G401.6 (cell line): ENCODE results near the gene PDF.
A peak's percentile ranks its signal among the peaks of the same experiment; 100 is the strongest.
"Not testable (repeated sequence)": the region's sequence is repeated elsewhere in the genome, so short reads cannot be mapped to it uniquely, and the experiment has no call there.

ENCODE experiments used
- FAIRE-seq: peaks from 2 replicates; lab custom pipeline; 2012; peaks lifted over from hg19 to GRCh38; lab: Jason Lieb, UNC

Gene PDF, protein sequence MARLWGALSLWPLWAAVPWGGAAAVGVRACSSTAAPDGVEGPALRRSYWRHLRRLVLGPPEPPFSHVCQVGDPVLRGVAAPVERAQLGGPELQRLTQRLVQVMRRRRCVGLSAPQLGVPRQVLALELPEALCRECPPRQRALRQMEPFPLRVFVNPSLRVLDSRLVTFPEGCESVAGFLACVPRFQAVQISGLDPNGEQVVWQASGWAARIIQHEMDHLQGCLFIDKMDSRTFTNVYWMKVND

DNA sequence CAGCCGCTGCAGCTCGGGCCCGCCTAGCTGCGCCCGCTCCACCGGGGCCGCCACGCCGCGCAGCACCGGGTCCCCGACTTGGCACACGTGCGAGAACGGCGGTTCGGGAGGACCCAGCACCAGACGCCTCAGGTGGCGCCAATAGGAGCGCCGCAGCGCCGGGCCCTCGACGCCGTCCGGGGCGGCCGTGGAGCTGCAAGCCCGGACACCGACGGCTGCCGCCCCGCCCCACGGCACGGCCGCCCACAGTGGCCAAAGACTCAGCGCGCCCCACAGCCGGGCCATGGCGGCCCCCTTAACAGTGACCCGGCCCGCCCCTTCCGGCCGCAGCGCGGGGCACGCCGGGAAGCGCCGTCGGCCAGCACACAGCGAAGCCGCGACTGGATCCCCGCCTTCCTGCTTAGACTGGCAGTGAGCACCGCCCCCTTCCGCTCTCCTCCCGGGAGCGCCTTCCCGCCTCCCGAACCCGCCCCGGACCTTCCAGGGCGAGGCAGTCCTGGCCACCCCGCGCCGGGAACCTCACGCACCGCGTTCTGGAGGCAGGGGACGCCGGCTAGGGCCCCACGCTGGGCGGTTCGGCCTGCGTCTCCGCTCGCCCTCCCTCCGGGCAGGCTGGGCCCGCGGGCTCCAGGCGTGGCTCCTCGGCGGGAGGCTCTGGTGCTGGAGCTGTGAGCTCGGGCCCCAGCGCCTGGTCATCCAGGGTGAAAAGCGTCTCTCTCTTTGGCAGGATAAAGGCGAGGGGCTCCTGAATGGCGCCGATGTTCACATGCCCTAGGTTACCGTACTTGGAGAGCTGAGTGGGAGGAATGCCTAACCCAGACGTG lies at the start of gene PDF:
Gene PDF, minus strand, starts transcription at position 303 of the 824 bp plus-strand sequence. Its CDS starts 18 bp downstream, at position 285.
- FAIRE-seq: peak; percentile 60

DNA sequence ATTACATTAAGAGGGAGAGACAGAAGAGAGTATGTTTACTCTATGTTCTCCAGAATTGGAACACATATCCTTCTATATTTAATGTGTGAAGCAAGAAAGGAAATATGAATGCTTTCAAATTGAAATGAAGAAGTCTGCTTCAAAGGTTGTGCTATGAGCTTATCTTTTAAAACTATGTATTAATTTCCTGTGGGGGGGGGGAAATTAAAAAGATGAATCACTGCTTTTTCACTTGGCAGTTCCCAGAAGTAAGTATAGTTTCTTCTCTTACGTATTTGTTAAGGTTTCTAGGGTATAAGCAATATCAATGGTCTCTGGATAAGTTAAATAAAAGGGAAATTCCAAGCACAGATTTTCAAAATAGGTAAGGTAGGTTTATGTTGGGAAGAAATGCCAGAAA lies 48.4 kb upstream of the PDF start:
- FAIRE-seq: no peak

DNA sequence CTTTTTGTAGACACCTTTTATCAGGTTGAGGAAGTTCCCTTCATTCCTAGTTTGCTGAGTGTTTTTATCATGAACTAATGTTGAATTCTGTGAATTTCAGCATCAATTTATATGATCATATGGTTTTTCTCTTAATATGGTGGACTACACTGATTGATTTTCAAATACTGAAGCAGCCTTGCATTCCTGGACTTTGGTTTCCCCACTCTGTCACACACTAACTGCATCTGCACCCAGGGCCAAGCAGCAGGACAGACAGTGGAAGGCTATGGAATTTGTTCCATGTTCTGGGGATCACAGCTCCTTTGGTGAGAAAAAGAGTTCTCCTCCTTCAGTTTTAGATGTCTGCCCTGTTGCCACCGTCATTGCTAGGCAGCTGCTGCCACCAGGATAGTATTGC lies 47.6 kb upstream of the PDF start:
- FAIRE-seq: no peak

DNA sequence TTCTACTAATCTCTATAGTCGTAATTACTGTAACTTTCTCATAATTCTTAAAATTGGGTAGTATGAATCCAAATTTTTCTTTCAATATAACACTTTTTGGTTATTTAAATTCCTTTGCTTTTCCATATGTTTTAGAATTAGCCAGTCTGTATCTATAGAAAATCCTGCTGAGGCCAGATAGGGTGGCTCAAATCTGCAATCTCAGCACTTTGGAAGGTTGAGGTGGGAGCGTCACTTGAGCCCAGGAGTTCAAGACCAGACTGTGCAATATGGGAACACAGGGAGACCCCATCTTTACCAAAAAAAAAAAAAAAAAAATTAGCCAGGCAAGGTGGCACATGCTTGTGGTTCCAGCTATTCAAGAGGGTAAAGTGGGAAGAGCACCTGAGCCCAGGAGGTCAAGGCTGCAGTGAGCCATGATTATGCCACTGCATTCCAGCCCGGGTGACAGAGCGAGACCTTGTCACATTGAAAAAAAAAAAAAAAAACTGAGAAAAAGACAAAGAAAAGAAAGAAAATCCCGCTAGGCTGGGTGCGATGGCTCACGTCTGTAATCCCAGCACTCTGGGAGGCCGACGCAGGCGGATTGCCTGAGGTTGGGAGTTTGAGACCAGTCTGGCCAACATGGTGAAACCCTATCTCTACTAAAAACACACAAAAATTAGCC lies 46.1 kb upstream of the PDF start:
- FAIRE-seq: no peak

DNA sequence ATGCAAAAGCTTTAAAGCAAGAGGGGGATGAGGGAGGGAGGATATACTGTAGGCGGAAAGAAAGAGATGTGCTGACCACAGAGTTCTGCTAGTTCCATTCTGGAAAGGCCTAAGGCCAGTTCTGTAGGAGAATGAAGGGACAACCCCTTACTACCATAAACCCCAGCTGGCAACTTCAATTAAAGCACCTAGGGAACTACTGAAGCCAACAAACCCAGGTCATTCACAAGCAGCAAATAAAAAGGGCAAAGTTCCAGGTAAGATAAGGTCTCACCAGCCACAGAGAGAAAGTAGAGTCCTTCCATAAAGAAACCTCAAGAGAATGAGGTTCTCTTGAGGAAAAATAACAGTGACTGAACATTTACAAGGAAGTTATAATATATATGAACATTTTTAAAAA lies 42.6 kb upstream of the PDF start:
- FAIRE-seq: no peak

DNA sequence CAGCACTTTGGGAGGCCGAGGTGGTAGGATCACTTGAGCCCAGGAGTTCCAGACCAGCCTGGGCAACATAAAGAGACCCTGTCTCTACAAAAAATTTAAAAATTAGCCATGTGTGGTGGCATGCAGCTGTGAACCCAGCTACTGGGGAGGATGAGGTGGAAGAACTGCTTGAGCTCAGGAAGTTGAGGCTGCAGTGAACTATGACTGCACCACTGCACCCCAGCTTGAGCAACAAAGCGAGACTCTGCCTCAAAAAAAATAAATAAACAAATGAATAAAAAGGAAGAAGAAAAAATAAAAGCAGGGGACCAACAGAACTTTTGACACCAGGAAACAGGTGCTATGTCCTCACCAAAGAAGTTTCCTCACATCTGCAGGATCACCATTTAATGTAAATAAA lies 41.2 kb upstream of the PDF start:
- FAIRE-seq: no peak

DNA sequence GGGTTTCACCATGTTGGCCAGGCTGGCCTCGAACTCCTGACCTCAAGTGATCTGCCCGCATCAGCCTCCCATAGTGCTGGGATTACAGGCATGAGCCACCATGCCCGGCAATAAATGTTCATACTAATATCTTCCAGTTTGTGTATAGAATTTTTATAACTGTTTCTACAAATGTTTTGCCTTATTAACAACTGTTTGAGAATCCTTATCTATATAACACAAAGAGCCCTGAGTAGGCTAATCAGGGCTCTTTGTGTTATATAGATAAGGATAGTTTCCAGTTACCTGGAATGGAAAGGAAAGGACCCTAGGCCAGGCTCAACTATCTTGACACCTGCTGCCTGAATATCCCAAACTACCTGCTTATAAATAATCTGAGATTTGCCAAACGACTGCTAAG lies 38.5 kb upstream of the PDF start:
- no peak for FAIRE-seq

DNA sequence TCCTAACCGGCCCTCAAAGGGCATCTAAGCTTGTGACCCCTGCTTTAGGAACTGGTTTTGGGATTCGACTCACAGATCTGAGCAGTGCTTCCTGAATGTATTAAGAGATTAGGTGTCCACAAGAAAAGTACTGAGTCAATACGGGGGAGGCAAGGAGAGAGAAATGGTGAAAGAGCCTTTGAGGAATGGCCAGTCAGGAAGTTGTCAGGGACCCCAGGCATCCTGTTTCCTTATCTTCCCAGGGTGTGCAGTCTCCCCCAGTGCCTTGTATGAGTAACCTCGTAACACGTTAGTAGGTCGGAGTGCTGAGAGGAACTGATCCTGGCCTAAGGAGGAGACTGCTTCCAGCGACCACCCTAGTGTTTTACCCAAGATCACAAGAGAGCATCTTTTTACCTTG lies 37.6 kb upstream of the PDF start:
- no peak for FAIRE-seq

DNA sequence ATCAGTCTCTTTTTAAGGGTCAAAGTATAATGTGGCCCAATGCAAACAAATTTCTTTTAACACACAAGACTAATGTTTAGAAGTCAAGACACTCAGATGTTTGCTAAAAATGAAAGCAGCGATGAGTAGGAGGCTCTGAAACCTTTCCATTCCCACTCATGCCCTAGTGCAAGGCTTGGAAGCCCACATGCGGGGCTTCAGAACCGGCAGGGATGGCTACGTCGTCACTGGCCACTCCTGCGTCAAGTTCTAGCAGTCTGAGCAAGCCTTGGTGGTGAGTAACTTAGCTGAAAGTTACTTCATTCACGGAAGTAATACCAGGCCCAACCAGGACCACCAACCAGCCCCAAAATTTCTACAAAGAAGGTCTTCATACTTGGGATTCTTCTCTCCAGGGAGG lies 36.0 kb upstream of the PDF start:
- FAIRE-seq: no peak

DNA sequence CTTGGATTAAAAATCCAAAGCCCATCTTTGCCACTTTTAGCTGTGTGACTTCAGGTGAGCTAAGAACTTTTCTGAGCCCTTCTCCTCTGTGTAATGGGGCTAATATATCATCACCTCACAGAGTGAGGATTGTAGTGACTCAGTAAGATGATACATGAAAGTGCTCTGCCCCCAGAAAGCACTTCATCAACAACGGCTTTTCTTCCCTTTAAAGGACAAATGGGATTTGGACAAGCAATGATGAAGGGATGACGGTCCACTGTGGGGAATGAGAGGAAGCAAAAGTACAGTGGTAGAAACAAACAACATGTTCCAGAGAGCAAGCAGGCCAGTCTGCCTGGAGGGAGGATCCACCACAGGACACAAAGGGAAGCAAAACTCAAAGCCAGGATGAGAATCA lies 35.5 kb upstream of the PDF start:
- no peak for FAIRE-seq

DNA sequence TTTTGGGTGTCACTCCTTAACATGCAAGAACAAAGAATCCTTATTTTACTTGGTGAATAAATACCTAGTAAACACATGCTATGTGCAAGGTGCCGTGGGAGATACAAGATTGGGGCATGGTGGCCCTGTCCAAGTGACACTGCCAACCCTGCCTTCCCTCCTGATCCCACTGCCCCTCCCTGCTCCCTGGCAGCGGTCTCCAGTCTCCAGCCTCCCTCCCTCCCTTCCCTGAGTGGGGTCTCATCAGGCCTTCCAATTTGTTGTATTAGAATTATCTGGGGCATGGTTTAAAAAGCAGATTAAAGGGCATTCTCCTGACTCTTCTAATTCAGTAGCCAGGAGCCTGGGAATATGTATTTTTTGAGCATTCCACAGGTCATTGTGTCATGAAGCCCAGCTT lies 33.7 kb upstream of the PDF start:
- no peak for FAIRE-seq

DNA sequence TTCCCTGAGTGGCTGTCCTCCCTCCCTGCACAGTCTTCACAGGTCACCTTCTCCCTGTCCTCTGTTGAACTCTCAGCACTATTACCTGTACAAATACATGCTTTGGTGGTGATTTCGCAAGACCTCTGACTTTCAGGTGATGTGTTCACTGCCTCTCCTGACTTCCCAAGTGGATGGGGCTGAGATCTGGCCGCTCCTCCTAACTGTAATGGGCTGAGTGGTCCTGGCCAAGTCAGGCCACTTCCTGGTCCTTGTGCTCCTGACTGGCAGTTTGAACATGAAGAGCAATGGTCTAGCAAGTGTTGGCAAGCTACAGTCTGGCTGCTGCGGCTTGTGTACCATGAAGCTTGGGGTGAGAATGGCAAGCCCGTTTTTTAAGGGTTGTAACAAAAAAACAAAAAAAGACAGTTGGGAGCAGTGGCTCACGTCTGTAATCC lies 32.9 kb upstream of the PDF start:
- FAIRE-seq: no peak

DNA sequence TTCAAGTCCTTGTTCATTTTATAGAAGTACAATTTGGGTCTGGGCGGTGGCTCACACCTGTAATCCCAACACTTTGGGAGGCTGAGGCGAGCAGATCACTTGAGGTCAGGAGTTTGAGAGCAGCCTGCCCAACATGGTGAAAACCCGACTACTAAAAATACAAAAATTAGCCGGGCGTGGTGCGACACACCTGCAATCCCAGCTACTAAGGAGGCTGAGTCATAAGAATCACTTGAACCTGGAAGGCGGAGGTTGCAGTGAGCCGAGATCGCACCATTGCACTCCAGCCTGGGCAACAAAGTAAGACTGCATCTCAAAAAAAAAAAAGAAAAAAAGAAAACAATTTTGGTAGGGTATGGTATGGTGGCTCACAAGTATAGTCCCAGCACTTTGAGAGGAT lies 29.7 kb upstream of the PDF start:
- FAIRE-seq: not testable (repeated sequence)

DNA sequence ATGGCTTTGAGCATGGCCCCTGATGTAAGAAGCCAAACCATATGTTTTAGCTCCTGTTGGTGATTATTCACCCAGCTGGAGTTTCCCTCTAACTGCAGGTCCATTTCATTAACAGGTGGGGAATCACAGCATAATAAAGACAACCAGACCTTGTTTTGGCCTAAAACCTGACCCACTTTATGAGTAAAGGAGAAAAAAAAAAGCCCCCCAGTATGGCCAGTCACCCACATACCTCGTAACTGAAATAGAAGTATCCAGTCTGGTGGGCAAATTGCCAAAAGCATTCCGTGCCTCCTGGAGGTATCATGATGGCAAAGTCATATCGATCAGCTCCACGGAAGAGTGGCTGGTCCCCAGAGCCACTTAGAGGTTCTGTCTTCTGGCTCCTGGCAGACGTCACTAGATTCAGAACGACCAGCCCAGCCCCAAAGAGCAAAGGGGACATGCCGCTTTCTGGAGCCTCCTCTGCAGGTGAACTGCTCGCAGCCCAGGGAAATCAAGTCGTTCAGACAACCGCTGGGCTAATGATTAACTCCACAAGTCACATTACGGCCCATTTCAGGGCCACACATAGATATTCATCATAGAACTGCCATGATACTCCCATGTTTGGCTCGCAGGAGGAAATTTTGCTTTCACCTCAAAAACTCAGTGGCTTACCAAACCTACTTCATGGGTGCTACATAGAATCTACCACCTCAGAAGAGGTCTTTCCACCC lies 21.1 kb upstream of the PDF start, which contains the start of gene TMED6:
Gene TMED6, minus strand, starts transcription at position 478 of the 719 bp plus-strand sequence. Its CDS starts 33 bp downstream, at position 445.
- FAIRE-seq: no peak

DNA sequence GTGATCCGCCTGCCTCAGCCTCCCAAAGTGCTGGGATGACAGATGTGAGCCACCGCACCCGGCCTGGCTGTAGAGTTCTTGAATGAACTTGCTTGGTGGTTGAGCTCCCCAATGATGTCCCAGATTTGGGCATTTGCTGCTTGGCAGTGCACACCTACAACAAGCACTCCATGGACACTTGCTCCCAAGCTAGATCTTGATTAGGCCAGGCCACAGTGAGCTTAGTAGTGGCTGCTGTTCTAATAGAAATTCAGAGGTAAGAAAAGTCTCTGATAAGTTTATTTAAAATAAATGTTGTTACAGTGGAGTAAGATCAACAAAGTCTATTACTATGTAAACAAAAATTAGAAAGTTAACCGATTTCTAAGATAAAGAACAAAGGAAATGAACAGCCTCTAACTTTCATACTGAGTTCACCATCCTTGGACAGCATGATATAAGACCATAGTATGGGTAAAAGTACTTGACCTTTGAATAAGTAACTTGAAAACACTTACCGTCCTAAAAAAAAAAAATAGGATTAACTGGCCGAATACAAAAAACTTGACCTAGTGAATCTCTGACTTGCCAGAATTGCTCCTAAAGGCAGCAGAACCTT lies 20.2 kb upstream of the PDF start:
- FAIRE-seq: no peak

DNA sequence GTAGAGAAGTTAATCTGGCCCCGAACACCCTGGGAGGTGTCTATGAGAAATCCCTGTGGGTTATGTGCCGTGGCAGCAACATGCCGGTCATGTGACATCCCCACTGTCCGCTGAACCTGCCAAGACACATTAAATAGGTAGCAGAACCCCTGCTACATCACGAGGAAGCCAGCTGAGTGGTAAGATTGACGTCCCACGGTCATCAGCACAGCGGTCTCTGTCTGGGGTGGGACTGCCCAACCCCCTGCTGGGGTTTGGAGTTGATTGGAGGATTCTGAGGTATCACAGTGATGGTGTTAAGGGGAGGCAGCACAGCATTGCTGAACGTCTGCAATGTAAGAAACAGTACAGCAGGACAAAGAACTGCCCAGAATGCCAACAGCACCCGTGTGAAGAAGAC lies 19.1 kb upstream of the PDF start:
- no peak for FAIRE-seq

DNA sequence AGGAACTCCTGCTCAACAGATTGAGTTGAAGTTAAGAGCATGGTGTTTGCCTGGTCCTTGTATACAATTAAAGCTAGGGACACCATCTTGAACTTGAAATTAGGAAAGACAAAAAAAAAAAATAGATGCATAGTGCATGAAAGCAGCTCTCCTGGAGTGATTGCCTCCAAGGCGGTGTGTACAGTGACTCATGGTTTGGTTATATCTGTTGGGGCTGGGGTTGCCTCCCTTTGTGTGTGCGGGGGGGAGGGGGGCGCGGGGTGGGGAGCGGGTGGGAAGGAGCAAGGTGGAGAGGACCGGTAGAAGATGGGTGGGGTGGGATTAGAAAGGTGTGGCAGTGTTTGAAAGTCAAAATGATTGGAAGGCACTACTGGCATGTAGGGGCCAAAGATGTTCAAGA lies 17.8 kb upstream of the PDF start:
- no peak for FAIRE-seq

DNA sequence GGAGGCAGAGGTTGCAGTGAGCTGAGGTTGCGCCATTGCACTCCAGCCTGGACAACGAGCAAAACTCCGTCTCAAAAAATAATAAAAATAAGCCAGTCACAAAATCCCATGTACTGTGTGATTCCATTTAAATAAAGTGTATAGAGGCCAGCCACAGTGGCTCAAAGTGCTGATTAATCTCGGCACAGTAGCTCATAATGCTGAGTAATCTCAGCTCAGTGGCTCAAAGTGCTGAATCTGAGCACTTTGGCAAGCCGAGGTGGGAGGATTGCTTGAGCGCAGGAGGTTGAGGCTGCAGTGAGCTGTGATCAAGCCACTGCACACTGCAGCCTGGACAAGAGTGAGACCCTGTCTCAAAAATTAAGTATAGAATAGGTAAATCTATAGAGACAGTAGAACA lies 16.3 kb upstream of the PDF start:
- no peak for FAIRE-seq

DNA sequence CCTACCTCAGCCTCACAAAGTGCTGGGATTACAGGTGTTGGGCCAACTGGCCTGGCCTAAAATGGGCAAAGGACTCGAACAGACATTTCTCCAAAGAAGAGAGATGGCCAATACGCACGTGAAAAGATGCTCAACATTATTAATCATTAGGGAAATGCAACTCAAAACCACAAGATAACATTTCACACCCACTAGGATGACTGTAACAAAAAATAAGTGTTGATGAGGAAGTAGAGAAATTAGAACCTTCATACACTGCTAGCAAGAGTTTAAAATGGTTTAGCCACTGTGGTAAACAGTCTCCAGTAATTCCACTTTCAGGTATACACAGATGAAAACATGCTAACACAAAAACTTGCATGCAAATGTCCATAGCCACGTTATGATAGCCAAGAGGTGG lies 15.5 kb upstream of the PDF start:
- no peak for FAIRE-seq

DNA sequence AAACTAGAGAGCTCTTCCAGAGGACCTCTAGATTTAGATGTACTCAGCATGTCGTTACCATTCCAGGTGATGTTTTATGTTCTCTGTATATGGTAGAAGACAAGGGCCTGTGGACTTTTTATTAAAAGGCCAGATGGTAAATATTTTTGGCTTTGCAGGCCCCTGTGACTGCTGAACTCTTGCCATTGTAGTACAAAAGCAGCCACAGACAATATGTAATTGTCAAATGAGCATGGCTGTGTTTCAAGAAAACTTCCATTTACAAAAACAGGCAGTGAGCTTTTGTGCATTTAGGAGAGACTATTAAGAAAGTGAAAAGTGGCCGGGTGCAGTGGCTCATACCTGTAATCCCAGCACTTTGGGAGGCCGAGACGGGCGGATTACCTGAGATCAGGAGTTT lies 13.8 kb upstream of the PDF start:
- FAIRE-seq: no peak

DNA sequence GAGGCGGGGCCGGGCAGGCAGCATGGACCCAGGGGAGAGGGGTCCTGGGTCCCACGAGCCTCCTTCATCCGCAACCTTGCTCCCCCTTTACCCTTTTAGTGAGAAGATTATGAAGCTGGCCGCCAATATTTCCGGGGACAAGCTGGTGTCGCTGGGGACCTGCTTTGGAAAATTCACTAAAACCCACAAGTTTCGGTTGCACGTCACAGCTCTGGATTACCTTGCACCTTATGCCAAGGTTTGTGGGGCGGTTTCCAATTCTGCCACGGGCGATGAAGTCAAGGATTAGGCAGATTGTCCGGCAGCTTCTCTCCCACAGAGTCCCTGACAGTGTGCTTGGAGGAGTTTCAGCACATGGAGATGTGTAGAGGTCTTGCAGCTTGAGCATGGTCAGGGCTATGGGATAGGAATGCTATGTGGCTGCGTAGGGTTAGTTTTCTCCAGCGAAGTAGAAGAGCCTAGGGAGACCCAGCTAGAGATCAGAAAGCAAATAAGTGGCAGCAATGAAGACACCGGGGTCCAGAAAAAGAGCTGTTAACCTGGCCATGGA lies 9.8 kb upstream of the PDF start:
- no peak for FAIRE-seq
